SK-N-SH treated with all-trans-retinoic acid at 6 μM for 48 hours (cell line): Measurements from ENCODE around the gene MUC2.

ENCODE experiments used
- ATAC-seq: fragments of 200-7000 bp; cut with Tn5 transposase; 3 replicates; pipeline ENCODE4 v1.9.1; 2020; ENCODE audit warnings: mild to moderate bottlenecking, moderate library complexity
- CREB5 ChIP-seq: fragments of 250-450 bp; sonication (Bioruptor Pico); IDR thresholded peaks from 2 replicates; pipeline ENCODE4 v1.5.1; 2020; ENCODE audit warnings: low read depth, mild to moderate bottlenecking, moderate library complexity
- CSDC2 ChIP-seq: fragments of 250-450 bp; sonication (Bioruptor Pico); IDR thresholded peaks from 2 replicates; pipeline ENCODE4 v1.5.0; 2020; ENCODE audit warnings: mild to moderate bottlenecking, moderate library complexity
- GLIS3 ChIP-seq: fragments of 250-450 bp; sonication (Bioruptor Pico); IDR thresholded peaks from 2 replicates; pipeline ENCODE4 v1.5.0; 2020; ENCODE audit warnings: mild to moderate bottlenecking, moderate library complexity
- ISL1 ChIP-seq: fragments of 250-450 bp; sonication (Bioruptor Pico); IDR thresholded peaks from 2 replicates; pipeline ENCODE4 v2.1.2; 2022; ENCODE audit warnings: mild to moderate bottlenecking, moderate library complexity
- OSR1 ChIP-seq: fragments of 250-450 bp; sonication (Bioruptor Pico); IDR thresholded peaks from 2 replicates; pipeline ENCODE4 v1.8.0; 2022; ENCODE audit warnings: moderate library complexity, mild to moderate bottlenecking, inconsistent platforms
- PATZ1 ChIP-seq: fragments of 250-450 bp; sonication (Bioruptor Pico); IDR thresholded peaks from 2 replicates; pipeline ENCODE4 v1.8.0; 2020; ENCODE audit warnings: mild to moderate bottlenecking, moderate library complexity, borderline replicate concordance
- POU6F1 ChIP-seq: fragments of 250-450 bp; sonication (Bioruptor Pico); IDR thresholded peaks from 2 replicates; pipeline ENCODE4 v1.8.0; 2021; ENCODE audit warnings: low read depth, mild to moderate bottlenecking, moderate library complexity, borderline replicate concordance
- PPARA ChIP-seq: fragments of 250-450 bp; sonication (Bioruptor Pico); IDR thresholded peaks from 2 replicates; pipeline ENCODE4 v1.5.0; 2020; ENCODE audit warnings: mild to moderate bottlenecking, borderline replicate concordance
- RARB ChIP-seq: fragments of 250-450 bp; sonication (Bioruptor Pico); IDR thresholded peaks from 2 replicates; pipeline ENCODE4 v1.8.0; 2021; ENCODE audit warnings: mild to moderate bottlenecking, moderate library complexity
- SNAI2 ChIP-seq: fragments of 250-450 bp; sonication (Bioruptor Pico); IDR thresholded peaks from 2 replicates; pipeline ENCODE4 v1.5.0; 2020; ENCODE audit warnings: mild to moderate bottlenecking, moderate library complexity
- TCF4 ChIP-seq: fragments of 250-450 bp; sonication (Bioruptor Pico); IDR thresholded peaks from 2 replicates; pipeline ENCODE4 v1.8.0; 2021; ENCODE audit warnings: mild to moderate bottlenecking, moderate library complexity, borderline replicate concordance
- TOX ChIP-seq: fragments of 250-450 bp; sonication (Bioruptor Pico); IDR thresholded peaks from 2 replicates; pipeline ENCODE4 v1.8.0; 2021; ENCODE audit warnings: mild to moderate bottlenecking, moderate library complexity, borderline replicate concordance
- TSHZ2 ChIP-seq: fragments of 250-450 bp; sonication (Bioruptor Pico); IDR thresholded peaks from 2 replicates; pipeline ENCODE4 v1.5.0; 2020; ENCODE audit warnings: mild to moderate bottlenecking, moderate library complexity
- ZC3H10 ChIP-seq: fragments of 250-450 bp; sonication (Bioruptor Pico); IDR thresholded peaks from 2 replicates; pipeline ENCODE4 v1.5.1; 2021; ENCODE audit warnings: mild to moderate bottlenecking, moderate library complexity
- ZFP3 ChIP-seq: fragments of 250-450 bp; sonication (Bioruptor Pico); IDR thresholded peaks from 2 replicates; pipeline ENCODE4 v1.5.0; 2020; ENCODE audit warnings: mild to moderate bottlenecking, moderate library complexity
- ZFP30 ChIP-seq: fragments of 450-650 bp; formaldehyde crosslinking; IDR thresholded peaks from 2 replicates; pipeline ENCODE4 v1.5.0; 2022; ENCODE audit warnings: mild to moderate bottlenecking, moderate library complexity
- ZNF565 ChIP-seq: fragments of 450-650 bp; formaldehyde crosslinking; conservative IDR thresholded peaks from 2 replicates; pipeline ENCODE4 v1.5.0; 2020; ENCODE audit warnings: low read depth, mild to moderate bottlenecking, moderate library complexity
- ZNF8 ChIP-seq: fragments of 450-650 bp; formaldehyde crosslinking; IDR thresholded peaks from 2 replicates; pipeline ENCODE4 v1.5.0; 2020; ENCODE audit warnings: mild to moderate bottlenecking, moderate library complexity

MUC2 gene

GRCh38 chr11:1036303-1036923 lies 38.3 kb upstream of the MUC2 start, which contains the start of gene MUC6:
Gene MUC6 (minus strand): TSS chr11:1036718. CDS start chr11:1036655, 63 bp downstream.
- TF ChIP-seq TOX = no peak
- TF ChIP-seq ZNF565 (CRISPR knock-in tag) = no peak
- TF ChIP-seq ZFP3 = no peak
- TF ChIP-seq PATZ1 (CRISPR knock-in tag) = no peak
- no peak for TF ChIP-seq PPARA (CRISPR knock-in tag)
- TF ChIP-seq CREB5 (CRISPR knock-in tag) = no peak
- TF ChIP-seq POU6F1 (CRISPR knock-in tag) = no peak
- TF ChIP-seq GLIS3 (CRISPR knock-in tag) = no peak
- TF ChIP-seq ZFP30 (CRISPR knock-in tag) = no peak
- no peak for TF ChIP-seq RARB (CRISPR knock-in tag)
- TF ChIP-seq ISL1 (CRISPR knock-in tag) = no peak
- no peak for TF ChIP-seq SNAI2 (CRISPR knock-in tag)
- TF ChIP-seq, all 23 proteins: peak for 0
- peak; percentile 23; the same call in 2 of the 3 replicates for ATAC-seq

- TF ChIP-seq CSDC2 (CRISPR knock-in tag) = no peak
- no peak for TF ChIP-seq PPARA (CRISPR knock-in tag)
- no peak for TF ChIP-seq ZFP30 (CRISPR knock-in tag)
- TF ChIP-seq ZFP3 = no peak
- no peak for TF ChIP-seq GLIS3 (CRISPR knock-in tag)
- TF ChIP-seq SNAI2 (CRISPR knock-in tag) = no peak
These were observed 37.7 kb upstream of the MUC2 start for GRCh38 chr11:1036931-1037330.

GRCh38 chr11:1037506-1038055 lies 37.1 kb upstream of the MUC2 start:
- no peak for ATAC-seq
- TF ChIP-seq ZNF565 (CRISPR knock-in tag) = no peak
- no peak for TF ChIP-seq TOX
- no peak for TF ChIP-seq ZFP3
- no peak for TF ChIP-seq TCF4
- TF ChIP-seq OSR1 = no peak
- no peak for TF ChIP-seq PATZ1 (CRISPR knock-in tag)
- TF ChIP-seq ISL1 (CRISPR knock-in tag) = no peak
- TF ChIP-seq PPARA (CRISPR knock-in tag) = no peak
- TF ChIP-seq RARB (CRISPR knock-in tag) = no peak
- no peak for TF ChIP-seq ZNF8 (CRISPR knock-in tag)
- TF ChIP-seq SNAI2 (CRISPR knock-in tag) = no peak
- no peak for TF ChIP-seq ZC3H10 (CRISPR knock-in tag)
- TF ChIP-seq TSHZ2 (CRISPR knock-in tag) = no peak

More at GRCh38 chr11:1036931-1037330, 37.7 kb upstream of the MUC2 start:
- ATAC-seq = no peak
